ENCODE results near the gene OR10C1. TPM values are rescaled to one million over a fixed set of nuclear protein-coding genes. Genes with fewer than 3 reads are reported as not detected.
A peak's percentile ranks its signal among the peaks of the same experiment; 100 is the strongest.
"Not testable (repeated sequence)": the region's sequence is repeated elsewhere in the genome, so short reads cannot be mapped to it uniquely, and the experiment has no call there.

Gene OR10C1
- total RNA-seq, 2 donors from 2014 or later = not detected

GRCh38 chr6:29426654-29427053 is 12.5 kb upstream of the OR10C1 start:
- Histone ChIP-seq H3K27me3 (ENCODE audit: control insufficient read depth, insufficient read depth, low read length, poor library complexity, severe bottlenecking) (no peaks in the 10 kb centered on the region), H3K4me1 (ENCODE audit: control insufficient read depth, insufficient read depth, low read length) (no peaks in the 10 kb centered on the region), H3K9me3 (ENCODE audit: control insufficient read depth, low read length) (no peaks in the 10 kb centered on the region), H3K4me3 (ENCODE audit: low read length) (no peak overlapping the region), H3K9ac (ENCODE audit: extremely low read depth, low read length, poor library complexity, severe bottlenecking) (no peak overlapping the region), H3K27ac (ENCODE audit: low read depth, low read length) (no peak overlapping the region), H3K36me3 (ENCODE audit: control insufficient read depth, insufficient read depth, low read length) (no peaks in the 10 kb centered on the region)
- H3K4me1 Mint-ChIP-seq = no peaks in the 10 kb centered on the region
- H3K27me3 Mint-ChIP-seq (ENCODE audit: insufficient read depth) = no peaks in the 10 kb centered on the region
- 93 to 96% methylated on average over 2 to 3 of the region's 3 CpGs for WGBS, 2 experiments (ENCODE audit: insufficient coverage in 1 of 2, insufficient read length in 1 of 2)
- no peak overlapping the region for H3K27ac Mint-ChIP-seq
- H3K9me3 Mint-ChIP-seq = no peaks in the 10 kb centered on the region
- no peak for DNase-seq
- H3K4me3 Mint-ChIP-seq = no peak overlapping the region
- H3K36me3 Mint-ChIP-seq (ENCODE audit: low read depth) = no peaks in the 10 kb centered on the region
- peak; percentile 16 for TF ChIP-seq CTCF (conservative IDR thresholded peaks at IDR 0.05)

- not testable (repeated sequence) for H3K36me3 ChIP-seq (ENCODE audit: control insufficient read depth, insufficient read depth, low read length); H3K27me3 Mint-ChIP-seq (ENCODE audit: insufficient read depth); H3K27me3 ChIP-seq (ENCODE audit: control insufficient read depth, insufficient read depth, low read length, poor library complexity, severe bottlenecking); H3K4me1 ChIP-seq (ENCODE audit: control insufficient read depth, insufficient read depth, low read length); H3K27ac ChIP-seq (ENCODE audit: low read depth, low read length); H3K4me3 ChIP-seq (ENCODE audit: low read length); H3K36me3 Mint-ChIP-seq (ENCODE audit: low read depth); H3K9me3 Mint-ChIP-seq; H3K4me3 Mint-ChIP-seq; H3K27ac Mint-ChIP-seq; H3K4me1 Mint-ChIP-seq; H3K9ac ChIP-seq (ENCODE audit: extremely low read depth, low read length, poor library complexity, severe bottlenecking); H3K9me3 ChIP-seq (ENCODE audit: control insufficient read depth, low read length)
- DNase-seq = peak; percentile 80
- 88 to 94% methylated on average over 4 to 17 of the region's 18 CpGs for WGBS, 2 experiments (ENCODE audit: insufficient coverage in 1 of 2, insufficient read length in 1 of 2)
- peak; percentile 57 for TF ChIP-seq CTCF (conservative IDR thresholded peaks at IDR 0.05)
Observed at GRCh38 chr6:29436730-29437129, 2.4 kb upstream of the OR10C1 start.

DNA sequence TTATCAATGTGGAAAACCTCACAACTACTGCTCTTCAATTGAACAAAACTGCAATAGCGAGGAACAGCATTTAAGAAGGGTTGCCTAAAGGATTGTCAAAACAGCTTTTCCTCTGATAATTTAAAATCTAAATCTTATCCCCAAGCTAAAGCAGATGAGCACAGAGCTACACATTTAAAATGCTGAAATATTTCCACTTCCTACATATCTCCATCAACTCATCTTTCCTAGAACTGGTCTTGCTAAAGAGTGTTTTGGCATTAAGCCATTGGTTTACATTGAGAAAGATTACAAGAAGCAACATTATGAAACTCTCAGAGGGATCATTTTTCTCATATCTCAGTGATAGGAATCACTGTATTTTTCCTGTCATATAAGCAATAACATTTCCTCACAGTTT is 3.6 kb downstream of the OR10C1 start:
- no peak overlapping the region for H3K27ac ChIP-seq (ENCODE audit: low read depth, low read length)
- no peaks in the 10 kb centered on the region for H3K9me3 ChIP-seq (ENCODE audit: control insufficient read depth, low read length)
- no peak overlapping the region for H3K4me3 ChIP-seq (ENCODE audit: low read length)
- Mint-ChIP-seq H3K9me3 (no peaks in the 10 kb centered on the region), H3K4me1 (no peaks in the 10 kb centered on the region), H3K27ac (no peak overlapping the region), H3K36me3 (ENCODE audit: low read depth) (no peaks in the 10 kb centered on the region), H3K27me3 (ENCODE audit: insufficient read depth) (peaks cover 5% of the 10 kb centered on the region), H3K4me3 (no peak overlapping the region)
- H3K9ac ChIP-seq (ENCODE audit: extremely low read depth, low read length, poor library complexity, severe bottlenecking) = no peak overlapping the region
- no peak for TF ChIP-seq CTCF (conservative IDR thresholded peaks at IDR 0.05)
- no peaks in the 10 kb centered on the region for H3K27me3 ChIP-seq (ENCODE audit: control insufficient read depth, insufficient read depth, low read length, poor library complexity, severe bottlenecking)
- DNase-seq = no peak
- no peaks in the 10 kb centered on the region for H3K36me3 ChIP-seq (ENCODE audit: control insufficient read depth, insufficient read depth, low read length)
- WGBS, 2 experiments (ENCODE audit: insufficient coverage in 1 of 2, insufficient read length in 1 of 2) = 87 to 100% methylated on average over 1 of the region's 1 CpG
- no peaks in the 10 kb centered on the region for H3K4me1 ChIP-seq (ENCODE audit: control insufficient read depth, insufficient read depth, low read length)

GRCh38 chr6:29444031-29444430 is 4.9 kb downstream of the OR10C1 start:
- H3K9ac ChIP-seq (ENCODE audit: extremely low read depth, low read length, poor library complexity, severe bottlenecking); H3K27ac Mint-ChIP-seq; DNase-seq; H3K36me3 ChIP-seq (ENCODE audit: control insufficient read depth, insufficient read depth, low read length); H3K4me3 ChIP-seq (ENCODE audit: low read length); H3K4me3 Mint-ChIP-seq; H3K27me3 ChIP-seq (ENCODE audit: control insufficient read depth, insufficient read depth, low read length, poor library complexity, severe bottlenecking); H3K9me3 Mint-ChIP-seq; H3K4me1 Mint-ChIP-seq; H3K27ac ChIP-seq (ENCODE audit: low read depth, low read length); H3K27me3 Mint-ChIP-seq (ENCODE audit: insufficient read depth); H3K36me3 Mint-ChIP-seq (ENCODE audit: low read depth); H3K4me1 ChIP-seq (ENCODE audit: control insufficient read depth, insufficient read depth, low read length); H3K9me3 ChIP-seq (ENCODE audit: control insufficient read depth, low read length): not testable (repeated sequence)
- 96 to 100% methylated on average over 1 of the region's 1 CpG for WGBS, 2 experiments (ENCODE audit: insufficient coverage in 1 of 2, insufficient read length in 1 of 2)

All from endodermal cell (in vitro differentiated cells).